Lung (tissue), 12 donors: ENCODE data around the gene PHF21A. TPM values are rescaled to one million over a fixed set of nuclear protein-coding genes. Genes with fewer than 3 reads are reported as not detected.

Experiments
- ATAC-seq: fragments of 200-7000 bp; cut with Tn5 transposase; one replicate; pipeline ENCODE4 v1.9.1; 2020; ENCODE audit warnings: moderate number of reproducible peaks; ENCODE audit not compliant: insufficient read depth, low FRiP score
- DNase-seq, 3 donors: peaks; one replicate each; pipeline ENCODE4 v3.0.0-alpha.2; 2013 to 2017
- H3K27ac ChIP-seq, 2 donors: one replicate each; pipeline ENCODE4 v1.5.1; 2013; ENCODE audit warnings: mild to moderate bottlenecking in 2 of 2, moderate library complexity in 2 of 2, control low read depth in 1 of 2, inconsistent platforms in 1 of 2, low read depth in 1 of 2, low read length in 1 of 2
- H3K27me3 ChIP-seq, 3 donors: one replicate each; pipeline ENCODE4 v1.5.1; 2013; ENCODE audit warnings: low read length in 2 of 3; ENCODE audit not compliant: control insufficient read depth in 3 of 3, insufficient read depth in 3 of 3
- H3K36me3 ChIP-seq, 4 donors: one replicate each; pipeline ENCODE4 v1.5.1; 2013; ENCODE audit warnings: low read length in 4 of 4, mild to moderate bottlenecking in 1 of 4, moderate library complexity in 1 of 4; ENCODE audit not compliant: control insufficient read depth in 4 of 4, insufficient read depth in 4 of 4
- H3K4me1 ChIP-seq, 5 donors: one replicate each; pipeline ENCODE4 v1.5.1; 2013; ENCODE audit warnings: low read length in 5 of 5, mild to moderate bottlenecking in 2 of 5, moderate library complexity in 1 of 5; ENCODE audit not compliant: control insufficient read depth in 5 of 5, insufficient read depth in 5 of 5
- H3K4me3 ChIP-seq: one replicate; pipeline ENCODE4 v1.5.1; 2013; ENCODE audit warnings: mild to moderate bottlenecking, control low read depth, moderate library complexity
- H3K9ac ChIP-seq, 2 donors: one replicate each; pipeline ENCODE4 v1.5.1; 2013; ENCODE audit warnings: low read length in 2 of 2, control low read depth in 1 of 2; ENCODE audit not compliant: insufficient read depth in 1 of 2
- H3K9me3 ChIP-seq, 4 donors: one replicate each; pipeline ENCODE4 v1.5.1; 2013; ENCODE audit warnings: low read length in 3 of 4, mild to moderate bottlenecking in 1 of 4, moderate library complexity in 1 of 4; ENCODE audit not compliant: control insufficient read depth in 4 of 4, insufficient read depth in 3 of 4
- WGBS, 2 donors: extraction: QIAGEN DNeasy Blood & Tissue Kit; methylation state at CpG; one replicate each; pipeline ENCODE4 v1.1.7; 2013; 5-methylcytosine and 5-hydroxymethylcytosine counted together
- polyA plus RNA-seq, 2 donors: library from polyadenylated mRNA; stranded (reverse); fragments of 200-250 nt; gene quantifications; one replicate each; pipeline ENCODE4 v1.2.1, GENCODE V29; 2013
- total RNA-seq, 2 donors: library from RNA; depleted of rRNA in 1 of 2; stranded (reverse); fragments of >200 nt in 1 of 2; gene quantifications; one replicate each; pipeline ENCODE4 v1.2.1, GENCODE V29; 2014 to 2021
- TF ChIP-seq, protein P1 (sequence below): IDR thresholded peaks from 2 replicates; pipeline ENCODE4 v1.5.1; 2012; ENCODE audit warnings: mild to moderate bottlenecking; ENCODE audit errors: control extremely low read depth, extremely low read depth
- donor health status: control.
- donor health status: control.
- donor health status: Bipolar disorder and iron deficiency.
- donor health status: healthy.
- donor health status: DM: yes; HTN: yes; CAD: no.

PHF21A gene
- total and polyA plus RNA-seq, 4 donors: 16.2 to 57.0 (median 29.9) TPM

DNA sequence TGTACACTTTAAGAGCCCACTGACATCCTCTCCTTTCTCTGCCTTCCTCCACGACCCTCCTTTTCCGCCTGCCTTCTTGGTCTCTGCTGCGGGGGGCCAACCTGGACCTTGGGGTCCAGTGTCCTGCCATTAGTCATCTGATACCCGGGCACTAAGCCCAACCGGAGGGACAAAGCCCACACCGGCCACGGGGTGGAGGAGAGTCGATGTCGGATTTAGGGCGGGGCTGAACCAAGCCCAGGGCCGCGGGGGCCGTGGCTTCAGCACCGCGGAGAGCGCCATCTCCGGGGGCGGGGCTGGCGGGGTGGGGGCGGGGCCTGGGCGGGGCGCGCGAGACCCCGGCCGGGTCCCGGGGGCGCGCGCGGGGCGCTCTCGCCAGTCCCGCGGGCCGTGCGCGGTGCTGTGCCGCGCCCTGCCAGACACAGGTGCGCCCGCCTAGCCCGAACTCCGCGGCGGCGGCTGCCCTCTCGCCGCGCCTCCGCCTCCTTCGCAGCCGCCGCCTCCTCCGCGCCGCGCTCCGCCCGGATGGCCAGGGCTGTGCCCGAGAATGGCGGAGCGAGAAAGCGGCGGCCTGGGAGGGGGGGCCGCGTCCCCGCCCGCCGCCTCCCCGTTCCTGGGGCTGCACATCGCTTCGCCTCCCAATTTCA, 235.9 kb downstream of the PHF21A start, which contains the start of gene MAPK8IP1:
MAPK8IP1 (plus strand) TSS at position 378 of the 647 bp plus-strand sequence; CDS start at position 548, 170 bp downstream.
- peak; percentile 43 to 69 (median 53) for DNase-seq
- TF ChIP-seq, protein P1, sequence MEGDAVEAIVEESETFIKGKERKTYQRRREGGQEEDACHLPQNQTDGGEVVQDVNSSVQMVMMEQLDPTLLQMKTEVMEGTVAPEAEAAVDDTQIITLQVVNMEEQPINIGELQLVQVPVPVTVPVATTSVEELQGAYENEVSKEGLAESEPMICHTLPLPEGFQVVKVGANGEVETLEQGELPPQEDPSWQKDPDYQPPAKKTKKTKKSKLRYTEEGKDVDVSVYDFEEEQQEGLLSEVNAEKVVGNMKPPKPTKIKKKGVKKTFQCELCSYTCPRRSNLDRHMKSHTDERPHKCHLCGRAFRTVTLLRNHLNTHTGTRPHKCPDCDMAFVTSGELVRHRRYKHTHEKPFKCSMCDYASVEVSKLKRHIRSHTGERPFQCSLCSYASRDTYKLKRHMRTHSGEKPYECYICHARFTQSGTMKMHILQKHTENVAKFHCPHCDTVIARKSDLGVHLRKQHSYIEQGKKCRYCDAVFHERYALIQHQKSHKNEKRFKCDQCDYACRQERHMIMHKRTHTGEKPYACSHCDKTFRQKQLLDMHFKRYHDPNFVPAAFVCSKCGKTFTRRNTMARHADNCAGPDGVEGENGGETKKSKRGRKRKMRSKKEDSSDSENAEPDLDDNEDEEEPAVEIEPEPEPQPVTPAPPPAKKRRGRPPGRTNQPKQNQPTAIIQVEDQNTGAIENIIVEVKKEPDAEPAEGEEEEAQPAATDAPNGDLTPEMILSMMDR: no peak

DNA sequence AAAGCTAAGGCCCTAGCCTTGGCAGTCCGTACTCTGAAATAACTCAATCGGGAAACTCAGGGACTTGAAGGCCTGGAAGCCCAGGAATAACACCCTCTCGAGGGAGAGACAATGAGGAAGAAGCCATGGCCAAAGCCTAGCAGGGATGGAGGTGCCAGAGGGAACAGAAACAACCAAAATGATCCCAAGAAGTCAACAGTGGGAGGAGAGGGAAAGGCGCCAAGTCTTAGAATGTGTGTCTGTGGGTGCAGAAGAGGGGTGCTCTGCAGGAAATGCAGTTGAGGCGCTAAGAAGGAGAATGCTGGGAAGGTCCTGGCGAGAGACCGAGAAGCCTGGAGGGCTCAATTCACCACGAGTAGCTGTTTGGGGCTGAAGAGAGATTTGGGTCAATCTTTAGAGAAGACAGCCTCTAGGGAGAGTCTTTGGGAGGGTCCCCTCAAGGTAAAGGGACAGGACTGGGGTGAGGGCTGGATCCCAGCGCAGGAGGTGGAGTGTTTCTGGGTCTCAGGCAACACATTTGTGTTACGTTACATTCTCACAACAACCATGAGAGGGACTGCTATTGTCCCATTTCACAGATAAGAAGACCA, 236.6 kb downstream of the PHF21A start:
- no peak for ATAC-seq
- no peak for DNase-seq
- Histone ChIP-seq H3K36me3 (peaks cover 6 to 29% (median 14%) of the 10 kb centered on the region in 4 donors), H3K9me3 (peaks cover 0 to 1% (median 0%) of the 10 kb centered on the region in 4 donors), H3K27me3 (peaks cover 0 to 11% (median 3%) of the 10 kb centered on the region in 3 donors), H3K4me3 (no peak overlapping the region), H3K9ac (no peak overlapping the region), H3K27ac (no peak overlapping the region), H3K4me1 (peaks cover 0 to 7% (median 0%) of the 10 kb centered on the region in 5 donors)
- WGBS, 2 donors: 88 to 90% methylated on average over 10 of the region's 10 CpGs
- TF ChIP-seq, protein P1: no peak

More for the DNA sequence above, 235.9 kb downstream of the PHF21A start, which contains the start of gene MAPK8IP1:
- Histone ChIP-seq H3K9me3 (peaks cover 0 to 1% (median 0%) of the 10 kb centered on the region in 4 donors), H3K4me3 (peak within 1 kb of the TSS; percentile 24), H3K9ac (no peak within 1 kb of the TSS), H3K36me3 (peaks cover 4 to 25% (median 13%) of the 10 kb centered on the region in 4 donors), H3K4me1 (peaks cover 0 to 7% (median 0%) of the 10 kb centered on the region in 5 donors), H3K27me3 (peaks cover 0 to 11% (median 3%) of the 10 kb centered on the region in 3 donors), H3K27ac (no peak within 1 kb of the TSS)
- ATAC-seq: peak; percentile 83
- 2 to 3% methylated on average over 35 to 73 of the region's 73 CpGs for WGBS, 2 donors

Other genes with a start within 250 kb of the PHF21A start
- gene MAPK8IP1, start 235.8 kb downstream of the PHF21A start, total RNA-seq: 10 to 100 TPM in 1 of 2 donors, 1 to 10 TPM in 1; 5.1 to 15.4 TPM
- 1 to 10 TPM; 4.7 to 6.3 TPM for gene MAPK8IP1, start 235.8 kb downstream of the PHF21A start, polyA plus RNA-seq
- gene FREY1, start 214.2 kb downstream of the PHF21A start, total RNA-seq: under 1 TPM; 0.51 to 0.67 TPM
- gene FREY1, start 214.2 kb downstream of the PHF21A start, polyA plus RNA-seq: under 1 TPM; 0.15 to 0.28 TPM
- 10 to 100 TPM; 14.2 to 34.8 TPM for gene PEX16, start 203.6 kb downstream of the PHF21A start, total RNA-seq
- 10 to 100 TPM; 36.9 to 38.2 TPM for gene PEX16, start 203.6 kb downstream of the PHF21A start, polyA plus RNA-seq
- 10 to 100 TPM in 1 of 2 donors, 1 to 10 TPM in 1; 2.4 to 16.3 TPM for gene LARGE2, start 198.8 kb downstream of the PHF21A start, total RNA-seq
- 10 to 100 TPM; 12.8 to 18.4 TPM for gene LARGE2, start 198.8 kb downstream of the PHF21A start, polyA plus RNA-seq
- gene CREB3L1, start 156.2 kb upstream of the PHF21A start, total RNA-seq: 10 to 100 TPM; 16.8 to 52.3 TPM
- 10 to 100 TPM; 21.3 to 54.0 TPM for gene CREB3L1, start 156.2 kb upstream of the PHF21A start, polyA plus RNA-seq
- 10 to 100 TPM; 33.3 to 63.2 TPM for gene DGKZ, start 226.0 kb upstream of the PHF21A start, total RNA-seq
- gene DGKZ, start 226.0 kb upstream of the PHF21A start, polyA plus RNA-seq: 10 to 100 TPM; 42.2 to 46.0 TPM